ENCODE results near the gene UROS. TPM values are rescaled to one million over a fixed set of nuclear protein-coding genes. Genes with fewer than 3 reads are reported as not detected.

UROS gene
- total RNA-seq, 1 donor from 2014 or later: 51.4 TPM

DNA sequence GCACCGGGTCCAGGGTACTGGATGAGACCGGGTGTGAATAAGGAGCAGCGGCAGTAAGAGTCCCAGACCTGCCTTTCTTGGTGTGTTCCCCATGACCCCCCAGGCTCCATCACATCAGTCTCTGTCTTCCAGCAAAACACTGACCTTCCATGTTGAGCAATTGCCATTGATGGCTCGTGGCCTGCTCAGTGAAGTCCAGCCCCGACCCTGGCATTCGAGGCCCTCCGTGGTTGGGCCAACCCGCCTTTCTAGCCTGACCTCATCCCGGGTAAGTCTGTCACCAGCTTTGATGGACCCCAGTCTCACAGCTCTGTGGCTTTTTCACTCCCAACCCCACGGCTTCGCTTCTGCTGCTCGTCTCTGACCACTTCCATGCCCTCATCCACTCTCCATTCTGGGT, 53.9 kb downstream of the UROS start:
- DNase-seq (ENCODE audit: low spot score in 2 of 2) (no peak), FAIRE-seq (no peak)

DNA sequence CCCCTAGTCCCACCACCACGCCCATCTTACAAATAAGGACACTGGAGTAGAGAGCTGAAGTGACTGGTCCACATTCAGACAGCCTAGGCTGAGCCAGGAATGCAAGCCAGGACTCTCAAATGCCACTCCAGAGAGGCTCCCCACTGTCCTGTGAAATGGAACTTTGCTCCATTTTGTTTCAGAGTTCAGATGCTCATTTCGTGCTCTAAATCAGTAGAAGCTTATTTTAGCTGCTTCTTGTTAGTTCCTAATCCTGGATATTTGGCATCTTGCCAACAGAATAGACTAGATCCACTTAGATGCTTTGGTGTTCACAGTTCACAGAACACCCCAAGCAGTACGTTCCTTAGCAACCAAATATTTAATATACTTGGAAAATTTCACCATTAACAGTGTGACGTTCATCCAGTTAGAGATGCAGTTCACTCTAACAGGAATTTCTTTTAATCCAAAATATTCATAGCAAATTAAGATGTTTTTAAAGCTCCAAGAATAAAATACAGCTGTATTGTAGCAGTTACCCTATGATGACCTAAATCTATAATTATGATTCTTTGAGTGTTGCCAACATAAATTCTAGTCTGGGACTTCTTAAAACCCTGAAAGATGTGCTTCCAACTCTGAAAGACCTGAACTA, 54.7 kb downstream of the UROS start:
- DNase-seq (ENCODE audit: low spot score in 2 of 2) (peak; percentile 57 to 68), FAIRE-seq (no peak)

DNA sequence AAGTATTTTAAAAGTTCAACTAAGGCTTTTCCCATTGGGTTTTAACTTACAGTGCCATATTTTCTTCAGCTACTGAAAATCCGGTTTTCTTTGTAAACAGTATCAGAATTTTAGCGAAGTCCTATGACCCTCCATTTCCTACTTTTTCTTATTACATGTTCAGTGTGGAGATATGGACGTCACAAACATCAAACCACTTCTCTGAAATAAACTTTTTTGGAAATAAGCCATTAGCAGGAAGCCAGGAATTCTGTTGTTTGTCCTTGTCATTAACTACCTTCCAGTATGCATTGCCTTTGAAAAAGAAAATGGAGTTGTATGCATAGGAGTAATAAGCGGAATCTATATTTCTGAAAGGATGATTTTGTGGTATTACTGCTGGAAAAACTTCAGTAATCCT, 56.5 kb downstream of the UROS start:
- DNase-seq (ENCODE audit: low spot score in 2 of 2) (no peak), FAIRE-seq (no peak)

DNA sequence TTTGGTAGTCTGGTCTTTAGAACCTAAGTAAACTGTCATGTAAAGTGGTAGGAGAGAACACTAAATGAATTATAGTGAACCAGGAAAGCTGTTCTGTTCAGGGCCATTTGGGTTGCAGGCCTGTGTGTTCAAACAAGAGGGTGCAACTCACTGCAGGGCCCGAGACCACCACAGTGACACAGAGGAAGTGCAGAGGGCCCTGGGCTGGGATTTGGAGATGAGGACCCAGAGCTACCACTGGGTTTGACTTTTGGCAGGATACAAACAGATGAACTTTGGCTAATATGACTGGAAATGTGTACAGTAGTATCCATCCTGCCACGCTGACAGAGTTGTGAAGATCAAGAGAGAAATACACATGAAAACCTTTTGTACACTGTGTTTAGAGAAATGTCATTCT, 57.2 kb downstream of the UROS start:
- FAIRE-seq (no peak), DNase-seq (ENCODE audit: low spot score in 2 of 2) (no peak)

DNA sequence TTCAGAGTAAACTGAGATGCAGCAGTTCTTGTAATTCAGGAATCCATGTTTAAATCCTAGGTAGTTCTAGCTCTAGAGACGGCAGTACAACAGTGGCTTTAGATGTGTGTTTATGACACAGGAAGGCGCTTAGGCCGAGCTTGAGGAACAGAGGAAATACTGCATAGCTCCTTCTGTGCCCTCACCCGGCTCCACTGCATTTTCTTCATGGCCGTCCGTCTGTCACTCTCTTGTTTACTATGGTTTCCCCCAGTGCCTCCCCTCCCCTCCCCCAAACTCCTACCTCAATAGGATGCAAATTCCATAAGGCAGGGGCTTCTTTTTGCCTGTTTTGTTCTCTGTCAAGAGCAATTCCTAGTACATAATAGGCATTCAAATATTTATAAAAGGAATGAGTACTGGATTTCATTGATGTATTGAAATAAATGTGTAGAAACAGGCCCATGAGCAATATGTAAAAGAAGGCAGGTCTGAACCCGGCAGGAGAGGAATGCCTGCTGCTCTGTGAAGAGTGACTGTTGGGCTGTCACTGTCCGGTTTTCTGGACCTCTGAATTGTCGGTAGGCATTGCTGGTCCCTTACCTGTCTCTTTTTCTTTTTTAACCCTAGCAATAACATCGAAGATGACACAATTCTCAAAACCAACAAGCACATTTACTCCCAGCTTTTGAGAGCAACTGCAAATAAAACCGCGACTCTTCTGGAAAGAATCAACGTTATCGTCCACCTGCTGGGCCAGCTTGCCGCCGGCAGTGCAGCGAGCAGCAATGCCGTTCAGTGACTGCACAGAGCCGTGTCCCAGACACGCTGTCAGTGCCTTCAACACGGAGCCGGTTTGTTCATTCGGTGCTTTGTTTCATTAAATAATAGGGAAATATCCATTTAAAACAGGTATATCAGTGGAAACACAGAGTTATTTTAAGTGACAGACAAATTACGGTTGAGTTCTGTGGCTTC, 60.1 kb downstream of the UROS start:
- no peak for DNase-seq (ENCODE audit: low spot score in 2 of 2)
- FAIRE-seq: no peak

DNA sequence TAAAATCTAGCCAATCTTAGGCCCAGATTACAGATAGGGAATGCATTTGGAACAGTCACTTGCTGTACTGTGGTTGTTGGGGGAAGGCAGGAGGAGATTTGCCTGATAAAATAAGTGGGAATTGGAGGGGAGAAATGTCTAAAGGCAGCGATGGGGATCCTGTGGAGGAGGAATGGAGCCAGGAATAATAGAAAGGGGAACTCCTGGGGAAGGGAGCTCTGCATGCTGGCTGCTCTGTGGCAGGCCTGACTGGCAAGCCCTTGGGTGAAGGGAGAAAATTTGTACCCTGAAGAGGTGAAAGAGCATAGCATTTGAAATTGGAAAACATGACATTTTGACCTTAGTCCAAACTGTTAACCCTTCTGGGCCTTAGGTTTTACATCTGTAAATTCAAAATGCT, 61.1 kb downstream of the UROS start:
- no peak for DNase-seq (ENCODE audit: low spot score in 2 of 2)

DNA sequence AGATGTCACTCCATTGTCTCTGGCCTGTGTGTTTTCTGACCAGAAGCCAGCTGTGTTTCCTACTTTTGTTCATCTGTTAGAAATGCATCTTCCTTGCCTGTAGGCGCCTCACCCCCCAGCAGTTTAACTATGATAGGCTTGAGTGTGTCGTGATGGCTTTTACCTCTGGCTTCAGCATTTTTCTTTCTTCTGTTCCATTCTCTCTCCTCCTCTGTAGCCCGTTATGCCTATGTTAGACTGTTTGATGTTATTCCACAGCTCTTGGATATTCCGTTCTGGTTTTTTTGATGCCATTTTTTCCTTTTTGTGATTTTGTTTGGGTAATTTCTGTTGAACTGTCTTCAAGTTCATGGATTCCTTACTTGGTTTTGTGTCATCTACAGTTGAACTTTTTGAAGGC, 65.3 kb downstream of the UROS start:
- no peak for DNase-seq (ENCODE audit: low spot score in 2 of 2)
- no peak for FAIRE-seq

More for the DNA sequence above, 61.1 kb downstream of the UROS start:
- no peak for FAIRE-seq

DNA sequence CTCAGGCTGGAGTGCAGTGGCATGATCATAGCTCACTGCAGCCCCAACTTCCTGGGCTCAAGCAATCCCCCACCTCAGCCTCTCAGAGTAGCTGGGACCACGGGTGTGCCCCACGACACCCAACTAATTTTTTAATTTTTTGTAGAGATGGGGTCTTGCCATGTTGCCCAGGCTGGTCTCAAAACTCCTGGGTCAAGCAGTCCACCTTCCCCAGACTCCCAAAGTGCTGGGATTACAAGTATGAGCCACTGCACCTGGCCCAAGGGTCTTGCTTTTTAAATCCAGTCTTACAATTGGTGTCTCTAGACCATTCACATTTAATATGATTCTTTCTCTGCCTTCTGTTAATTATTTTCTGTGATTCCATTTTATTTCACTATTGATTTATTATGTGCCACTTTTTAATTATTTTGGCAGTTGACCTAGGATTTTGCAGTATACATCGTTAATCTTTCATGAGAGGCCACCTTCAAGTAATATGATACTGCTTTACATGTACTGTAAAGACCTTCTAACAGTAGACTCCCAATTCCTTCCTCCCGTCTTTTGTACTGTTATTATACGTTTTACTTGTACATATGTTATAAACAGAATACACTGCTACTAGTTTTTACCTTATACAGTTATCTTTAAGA, 66.1 kb downstream of the UROS start:
- FAIRE-seq (no peak), DNase-seq (ENCODE audit: low spot score in 2 of 2) (no peak)

DNA sequence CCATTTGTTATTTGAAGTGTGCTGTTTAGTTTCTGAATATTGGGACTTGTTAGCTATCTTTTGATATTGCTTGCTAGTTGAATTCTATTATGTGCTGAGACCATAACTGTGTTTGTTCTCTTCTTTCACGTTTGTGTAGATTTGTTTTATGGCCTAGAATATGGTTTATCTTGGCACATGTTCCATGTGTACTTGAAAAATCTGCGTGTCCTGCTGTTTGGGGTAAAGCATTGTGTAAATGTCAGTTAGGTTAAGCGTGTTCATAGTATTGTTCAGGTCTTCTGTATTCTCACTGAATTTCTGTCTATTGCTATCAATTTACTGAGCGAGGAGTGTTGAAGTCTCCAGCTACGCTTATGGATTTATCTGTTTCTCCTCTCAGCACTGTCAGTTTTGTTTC, 66.9 kb downstream of the UROS start:
- no peak for FAIRE-seq

DNA sequence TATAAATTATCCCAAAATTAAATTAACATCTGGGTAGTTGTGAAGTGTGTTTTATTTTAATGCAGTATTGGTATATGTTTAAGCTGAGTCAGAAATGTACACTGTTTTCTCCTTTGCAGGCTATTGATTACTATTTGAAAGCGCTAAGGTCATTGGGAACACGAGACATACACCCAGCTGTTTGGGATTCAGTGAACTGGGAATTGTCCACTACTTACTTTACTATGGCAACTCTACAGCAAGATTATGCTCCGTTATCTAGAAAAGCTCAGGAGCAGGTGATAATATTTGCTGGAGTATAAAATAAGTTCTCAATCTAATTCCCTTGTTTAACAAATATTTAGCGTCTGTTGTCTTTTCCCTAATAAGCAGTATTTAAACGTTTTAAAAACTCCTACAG, 75.6 kb downstream of the UROS start:
- no peak for FAIRE-seq

More for the DNA sequence above, 66.9 kb downstream of the UROS start:
- no peak for DNase-seq (ENCODE audit: low spot score in 2 of 2)

DNA sequence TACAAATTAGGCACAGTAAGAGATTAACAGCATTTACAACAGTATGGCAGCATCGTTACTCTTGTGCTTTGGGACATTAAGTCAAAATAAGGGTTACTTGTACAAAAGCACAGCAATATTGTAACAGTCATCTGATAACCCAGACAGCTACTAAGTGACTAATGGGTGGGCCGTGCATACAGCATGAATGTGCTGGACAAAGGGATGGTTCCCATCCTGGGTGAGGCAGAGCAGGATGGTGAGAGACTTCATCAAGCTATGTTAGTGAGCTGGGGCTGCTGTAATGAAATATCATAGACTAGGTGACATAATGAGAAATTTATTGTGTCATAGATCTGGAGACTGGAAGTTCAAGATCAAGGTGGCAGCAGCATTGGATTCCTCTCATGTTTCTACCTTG, 78.1 kb downstream of the UROS start:
- DNase-seq (ENCODE audit: low spot score in 2 of 2): no peak
- FAIRE-seq: no peak

More for the DNA sequence above, 75.6 kb downstream of the UROS start:
- no peak for DNase-seq (ENCODE audit: low spot score in 2 of 2)

DNA sequence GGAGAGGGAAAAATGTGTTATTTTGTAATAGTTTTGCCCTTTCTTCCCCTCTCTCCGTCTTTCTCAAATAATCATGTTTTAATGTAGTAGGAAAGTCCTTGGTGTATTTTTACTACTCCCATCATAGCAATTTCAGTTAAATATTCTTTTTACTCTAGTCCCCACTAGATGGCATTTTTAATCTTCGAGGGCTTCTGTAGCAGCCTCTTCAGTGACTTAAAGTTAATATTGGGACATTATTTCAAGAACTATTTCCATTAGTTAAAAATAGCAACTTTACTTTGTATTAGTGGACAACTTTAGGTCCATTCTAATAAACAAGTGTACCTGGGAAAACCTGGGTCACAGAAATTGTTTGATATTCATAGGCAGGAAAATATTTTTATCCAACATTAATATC, 80.6 kb downstream of the UROS start:
- FAIRE-seq: no peak
- DNase-seq (ENCODE audit: low spot score in 2 of 2): no peak

DNA sequence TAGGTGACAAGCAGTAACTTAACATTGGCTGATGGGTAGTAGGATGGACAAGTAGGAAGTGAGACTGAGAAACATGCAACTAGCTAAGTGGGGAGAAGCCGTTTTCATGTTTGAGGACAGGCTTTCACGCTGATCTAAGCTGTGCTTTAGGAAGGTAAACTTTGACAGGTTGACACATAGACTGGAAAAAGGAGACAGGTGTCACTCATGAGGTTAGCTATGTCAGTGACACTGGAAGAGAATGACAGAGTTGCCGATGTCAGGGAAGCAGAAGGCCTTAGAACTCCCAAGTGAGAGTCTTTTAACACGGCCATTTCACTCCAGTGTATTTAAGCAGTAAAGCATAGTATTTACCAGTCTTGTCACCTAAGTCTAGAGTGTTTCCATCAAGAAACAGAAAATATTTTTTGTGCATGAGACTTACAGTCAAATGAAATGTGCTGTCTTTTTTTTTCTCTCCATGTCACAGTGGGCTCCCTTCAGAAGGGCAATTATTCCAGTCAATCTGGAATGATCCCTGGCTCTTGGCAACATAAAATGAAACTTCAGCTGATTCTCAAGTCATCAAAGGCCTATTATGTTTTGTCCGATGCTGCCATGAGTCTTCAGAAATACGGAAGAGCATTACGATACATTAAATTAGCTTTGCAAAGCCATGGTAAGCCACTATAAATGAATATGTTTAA, 82.9 kb downstream of the UROS start:
- FAIRE-seq (no peak), DNase-seq (ENCODE audit: low spot score in 2 of 2) (no peak)

Small RNA genes within 50 kb of the gene (small RNA-seq; reads per million reads assigned to genes)
- gene MIR4484 (0.10 reads per million), gene RF00017 (not detected)

Other genes starting within 250 kb of the UROS start
- gene TEX36, start 140.1 kb downstream of the UROS start, total RNA-seq: 0.41 TPM
- 45.2 TPM for gene EDRF1, start 103.5 kb downstream of the UROS start, total RNA-seq
- gene MMP21, start 47.4 kb downstream of the UROS start, total RNA-seq: 0.41 TPM
- 35.9 TPM for gene BCCIP, start 288 bp upstream of the UROS start, total RNA-seq
- gene DHX32, start 58.0 kb upstream of the UROS start, total RNA-seq: 24.9 TPM
- gene FANK1, start 73.3 kb upstream of the UROS start, total RNA-seq: 1.2 TPM

All from frontal cortex (tissue), 4 donors.